Neural cell (in vitro differentiated cells): ENCODE results near the gene DIAPH1.
A peak's percentile ranks its signal among the peaks of the same experiment; 100 is the strongest.

ENCODE experiments used
- CTCF ChIP-seq: fragments of 450-650 bp; IDR thresholded peaks from 2 replicates; pipeline ENCODE4 v1.5.1; 2014; ENCODE audit warnings: antibody characterized with exemption, mild to moderate bottlenecking, moderate library complexity; ENCODE audit not compliant: poor library complexity, severe bottlenecking
- EZH2 ChIP-seq: fragments of 200-600, 300-800 bp; shearing (Covaris generic), sonication (generic); IDR thresholded peaks from 2 replicates; pipeline ENCODE4 v1.6.1; 2014; ENCODE audit warnings: antibody characterized with exemption, low read length, borderline replicate concordance, mild to moderate bottlenecking; ENCODE audit not compliant: insufficient read depth, poor library complexity, severe bottlenecking
- POLR2AphosphoS5 ChIP-seq: IDR thresholded peaks from 2 replicates; pipeline ENCODE4 v1.6.1; 2012
- SMC3 ChIP-seq: fragments of 450-650 bp; conservative IDR thresholded peaks from 2 replicates; pipeline ENCODE4 v1.6.1; 2014; ENCODE audit warnings: antibody characterized with exemption, mild to moderate bottlenecking, moderate library complexity; ENCODE audit not compliant: poor library complexity
- TAF1 ChIP-seq: IDR thresholded peaks from 2 replicates; pipeline ENCODE4 v1.6.1; 2012; ENCODE audit warnings: low read depth

DNA sequence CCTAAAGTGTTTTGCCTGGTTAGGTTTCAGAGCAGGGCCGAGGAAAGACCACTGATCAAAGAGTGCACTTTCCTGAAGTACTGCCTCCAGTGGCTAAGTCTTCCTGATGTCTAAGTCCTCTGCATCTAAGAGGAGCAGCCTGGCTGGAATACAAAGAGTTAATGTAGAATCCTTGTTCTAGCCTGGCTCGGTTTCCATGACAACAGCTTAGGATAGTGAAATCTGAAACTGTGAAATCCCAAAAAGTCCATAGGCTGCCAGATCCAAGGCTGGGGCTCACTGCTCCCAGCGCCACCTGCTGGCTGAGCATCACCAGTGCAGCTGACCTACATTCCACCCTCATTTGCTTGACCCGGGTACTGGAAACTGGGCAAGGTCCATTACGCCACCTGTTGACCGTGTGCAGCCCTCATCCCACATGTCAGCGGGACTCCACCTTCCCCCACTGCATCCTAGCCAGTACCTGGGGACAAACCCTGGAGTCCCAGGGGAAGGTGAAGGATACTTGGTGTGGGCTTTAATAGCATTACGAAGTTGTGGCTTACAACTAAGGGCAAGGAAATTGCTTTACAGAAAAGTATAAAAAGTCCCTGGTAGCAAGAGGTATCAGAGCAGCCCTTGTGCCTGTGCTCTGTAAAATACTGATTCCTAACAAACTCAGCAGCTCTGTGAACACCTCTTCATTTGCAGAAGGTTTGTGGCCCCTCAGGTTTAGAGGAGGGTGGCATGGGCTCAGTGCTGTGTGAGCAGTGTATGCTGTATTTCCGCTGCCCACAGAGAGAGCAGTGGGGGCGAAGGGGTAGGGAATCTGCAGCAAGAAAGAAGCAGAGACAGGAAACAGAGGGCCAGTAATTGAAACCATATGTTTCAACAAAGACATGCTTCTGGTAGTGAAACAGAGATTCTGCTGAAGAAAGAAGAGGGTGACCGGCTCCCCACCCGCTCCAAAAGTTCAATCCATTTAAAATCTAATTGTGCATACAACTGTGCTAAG lies 93.9 kb downstream of the DIAPH1 start:
- TF ChIP-seq CTCF (peak; percentile 99), SMC3 (peak; percentile 99), TAF1 (no peak), EZH2 (no peak), POLR2AphosphoS5 (no peak)
